Activated CD4-positive, alpha-beta T cell treated with anti-CD3 and anti-CD28 coated beads, Interleukin-2, amount 10 ng/mL, durations not matched to agents 7 days and 5 days (primary cell): Measurements from ENCODE around the gene S100A10. TPM values are rescaled to one million over a fixed set of nuclear protein-coding genes. Genes with fewer than 3 reads are reported as not detected.

Source experiments
- CTCF ChIA-PET: fragments of 350-600 bp; sonication (Branson Sonifier 250); formaldehyde crosslinking; loops from one replicate; lab custom pipeline; 2021; ENCODE audit warnings: antibody characterized with exemption; lab: Charles Lee
- POLR2A ChIA-PET: fragments of 350-600 bp; sonication (Branson Sonifier 250); formaldehyde crosslinking; loops from one replicate; lab custom pipeline; 2021; ENCODE audit warnings: antibody characterized with exemption; lab: Charles Lee
- DNase-seq: peaks from one replicate; pipeline ENCODE4 v3.0.0-alpha.2; 2020
- H3K27ac Mint-ChIP-seq: one replicate; pipeline ENCODE4 v1.8.0; 2021; ENCODE audit warnings: mild to moderate bottlenecking, moderate library complexity, mixed read lengths
- H3K27me3 Mint-ChIP-seq: one replicate; pipeline ENCODE4 v1.8.0; 2021; ENCODE audit warnings: mixed read lengths
- H3K36me3 Mint-ChIP-seq: one replicate; pipeline ENCODE4 v1.8.0; 2021; ENCODE audit warnings: low read depth, mixed read lengths
- H3K4me1 Mint-ChIP-seq: one replicate; pipeline ENCODE4 v1.8.0; 2021; ENCODE audit warnings: mixed read lengths
- H3K4me3 Mint-ChIP-seq: one replicate; pipeline ENCODE4 v1.8.0; 2021; ENCODE audit warnings: mild to moderate bottlenecking, moderate library complexity, mixed read lengths
- H3K9me3 Mint-ChIP-seq: one replicate; pipeline ENCODE4 v1.8.0; 2021; ENCODE audit warnings: mixed read lengths
- total RNA-seq, 2 experiments: library from RNA; stranded (reverse); gene quantifications; one replicate each; pipeline ENCODE4 v1.2.3, GENCODE V29; 2021

The S100A10 gene
- total RNA-seq: 100 to 1,000 TPM; 561 to 662 TPM

DNA sequence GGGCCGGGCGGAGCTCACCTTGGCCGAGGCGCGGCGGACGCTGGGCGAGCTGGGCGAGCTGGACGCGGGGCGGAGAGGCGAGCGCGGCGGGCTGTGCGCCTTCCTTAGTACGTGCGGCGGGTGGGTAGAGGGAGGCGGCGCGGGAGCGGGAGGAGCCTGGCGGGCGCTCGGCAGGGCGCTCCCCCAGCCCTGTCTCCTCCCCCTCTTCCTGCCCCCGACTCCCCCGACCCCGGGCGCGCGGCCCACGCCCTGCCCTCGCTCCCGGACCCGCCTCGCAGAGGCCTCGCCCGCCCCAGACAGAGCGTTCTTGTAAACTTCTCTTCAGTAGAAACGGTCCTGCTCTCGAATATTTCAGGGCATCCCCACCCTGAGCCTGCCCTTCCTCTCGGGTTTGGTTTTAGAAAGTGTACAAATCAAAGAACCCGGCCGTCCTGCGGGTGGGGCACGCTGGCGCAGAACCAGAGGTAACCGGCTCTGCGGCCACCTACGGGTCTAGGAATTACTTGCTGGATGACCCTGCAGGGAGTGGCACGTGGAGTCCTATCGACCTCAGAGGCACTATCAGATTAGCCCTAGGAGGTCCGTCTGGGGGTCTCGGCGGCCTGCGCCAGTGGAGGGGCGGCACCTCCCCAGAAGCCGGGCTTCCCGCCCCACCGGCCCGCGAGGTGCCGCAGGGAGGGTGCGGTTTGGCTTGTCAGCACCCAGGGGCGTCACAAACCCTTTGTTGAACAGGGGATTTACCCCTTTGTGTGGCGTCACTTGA lies at the start of gene S100A10:
TSS of gene S100A10 (minus strand) at position 126 of the 763 bp plus-strand sequence. CDS start 7,629 bp downstream, outside the sequence.
- peak; percentile 85 for DNase-seq
- CTCF ChIA-PET: interaction anchor here (1.0 to 3.3 kb wide), 7 partner anchors 8 to 460 kb away, joined by 3 to 17 read pairs (median 3); no protein-coding TSS in a partner anchor
- peaks cover 34% of the 10 kb centered on the region for H3K36me3 Mint-ChIP-seq
- POLR2A ChIA-PET: no interaction called here
- H3K9me3 Mint-ChIP-seq: no peaks in the 10 kb centered on the region
- peaks cover 49% of the 10 kb centered on the region for H3K4me1 Mint-ChIP-seq
- peaks cover 2% of the 10 kb centered on the region for H3K27me3 Mint-ChIP-seq
- peak within 1 kb of the TSS; percentile 98 for H3K27ac Mint-ChIP-seq
- H3K4me3 Mint-ChIP-seq: peak within 1 kb of the TSS; percentile 95

DNA sequence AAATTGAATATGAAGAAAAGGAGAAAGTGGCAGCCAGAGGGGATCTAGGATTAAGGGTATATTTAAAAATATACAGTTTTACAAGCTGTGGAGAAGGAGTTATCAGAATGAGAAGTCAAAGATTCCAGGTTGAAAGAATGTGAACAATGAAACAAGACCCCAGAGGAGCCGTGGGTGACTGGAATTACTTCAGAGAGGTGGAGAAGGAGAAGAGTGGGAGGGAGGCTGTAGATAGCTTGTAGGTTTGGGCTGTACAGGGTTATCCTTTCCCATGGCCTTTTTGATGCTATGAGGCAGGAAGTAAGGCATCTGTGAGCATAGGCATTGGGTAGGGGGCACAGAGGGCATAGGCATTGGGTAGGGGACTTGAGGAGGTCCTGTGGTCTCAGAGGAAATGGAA lies 48.4 kb upstream of the S100A10 start:
- POLR2A ChIA-PET: no interaction called here
- Mint-ChIP-seq H3K36me3 (peaks cover 3% of the 10 kb centered on the region), H3K27me3 (peaks cover 2% of the 10 kb centered on the region), H3K4me3 (no peak overlapping the region), H3K4me1 (peaks cover 28% of the 10 kb centered on the region), H3K27ac (no peak overlapping the region), H3K9me3 (no peaks in the 10 kb centered on the region)
- DNase-seq: no peak
- CTCF ChIA-PET: interaction anchor here (0.5 to 1.2 kb wide), 3 partner anchors 107 to 1694 kb away, joined by 3 read pairs; no protein-coding TSS in a partner anchor

DNA sequence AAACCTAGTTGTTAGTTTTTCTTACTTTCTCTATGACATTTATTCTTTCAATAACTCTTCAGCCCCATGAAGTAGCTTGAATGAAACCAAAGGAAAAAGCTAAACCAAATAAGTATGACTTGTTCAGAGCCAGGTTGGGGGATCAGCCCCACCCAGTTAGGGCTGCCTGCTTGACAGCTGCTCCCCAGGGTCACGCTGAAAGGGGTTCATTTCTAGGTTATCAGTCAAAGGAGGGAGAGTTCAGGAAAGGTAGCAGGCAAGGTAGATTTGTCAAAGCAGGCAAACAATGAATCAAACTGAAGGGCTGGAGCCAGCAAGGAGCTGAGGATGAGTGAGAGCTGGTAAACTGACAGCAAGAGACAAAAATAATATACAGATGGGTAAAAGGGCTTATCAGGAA lies 46.2 kb upstream of the S100A10 start:
- Mint-ChIP-seq H3K4me1 (peaks cover 21% of the 10 kb centered on the region), H3K27me3 (peaks cover 1% of the 10 kb centered on the region), H3K36me3 (peaks cover 12% of the 10 kb centered on the region), H3K27ac (no peak overlapping the region), H3K4me3 (no peak overlapping the region), H3K9me3 (no peaks in the 10 kb centered on the region)
- CTCF ChIA-PET: interaction anchor here (1.4 kb wide), 1 partner anchor 131 kb away, joined by 3 read pairs; the partner anchor contains the start of gene THEM4
- POLR2A ChIA-PET: no interaction called here
- no peak for DNase-seq

DNA sequence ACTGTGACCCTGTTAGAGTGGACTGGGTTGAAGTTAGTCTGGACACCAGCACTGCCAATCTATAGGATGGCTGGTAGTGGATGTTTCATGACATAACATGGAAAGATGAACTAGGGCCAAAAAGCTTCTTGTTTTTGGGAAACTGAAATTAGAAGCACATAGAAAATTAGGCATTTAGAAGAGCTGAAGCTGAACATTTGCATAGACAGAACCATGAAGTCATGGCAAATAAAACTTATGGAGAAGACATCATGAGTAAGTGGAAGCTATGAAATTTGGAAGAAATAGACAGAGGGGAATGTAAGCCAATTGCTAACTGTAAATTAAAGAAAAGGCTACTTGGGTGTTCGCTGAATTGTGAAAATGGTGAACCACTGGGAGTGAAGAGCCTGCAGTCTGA lies 45.8 kb upstream of the S100A10 start:
- CTCF ChIA-PET: no interaction called here
- Mint-ChIP-seq H3K9me3 (no peaks in the 10 kb centered on the region), H3K27me3 (no peaks in the 10 kb centered on the region), H3K27ac (no peak overlapping the region), H3K4me1 (peaks cover 22% of the 10 kb centered on the region), H3K36me3 (peaks cover 15% of the 10 kb centered on the region), H3K4me3 (no peak overlapping the region)
- POLR2A ChIA-PET: no interaction called here
- DNase-seq: no peak

- CTCF ChIA-PET: interaction anchor here (5.3 kb wide), 1 partner anchor 9 kb away, joined by 68 read pairs; no protein-coding TSS in a partner anchor
- H3K27ac Mint-ChIP-seq: no peak overlapping the region
- DNase-seq: no peak
- POLR2A ChIA-PET: no interaction called here
- H3K4me1 Mint-ChIP-seq: peaks cover 23% of the 10 kb centered on the region
- no peaks in the 10 kb centered on the region for H3K9me3 Mint-ChIP-seq
- H3K27me3 Mint-ChIP-seq: no peaks in the 10 kb centered on the region
- H3K4me3 Mint-ChIP-seq: no peak overlapping the region
- peaks cover 21% of the 10 kb centered on the region for H3K36me3 Mint-ChIP-seq
Observed at GRCh38 chr1:152038871-152039270, 45.2 kb upstream of the S100A10 start.

- peaks cover 44% of the 10 kb centered on the region for H3K36me3 Mint-ChIP-seq
Observed at GRCh38 chr1:152036267-152037216, 42.9 kb upstream of the S100A10 start, which contains the start of gene S100A11. Gene S100A11 (minus strand): TSS chr1:152037004. CDS start chr1:152036915, 89 bp downstream.

GRCh38 chr1:152035539-152036266 lies 42.0 kb upstream of the S100A10 start:
- Mint-ChIP-seq H3K36me3 (peaks cover 49% of the 10 kb centered on the region), H3K9me3 (peaks cover 3% of the 10 kb centered on the region), H3K27ac (peak overlapping the region; percentile 99), H3K4me1 (peaks cover 47% of the 10 kb centered on the region), H3K27me3 (no peaks in the 10 kb centered on the region), H3K4me3 (peak overlapping the region; percentile 98)
- ChIA-PET CTCF (interaction anchor here (1.7 to 5.3 kb wide), 5 partner anchors 12 to 68 kb away, joined by 5 to 68 read pairs (median 9); no protein-coding TSS in a partner anchor), POLR2A (no interaction called here)
- no peak for DNase-seq

More at GRCh38 chr1:152036267-152037216, 42.9 kb upstream of the S100A10 start, which contains the start of gene S100A11:
- H3K4me3 Mint-ChIP-seq: peak within 1 kb of the TSS; percentile 98
- H3K9me3 Mint-ChIP-seq: peaks cover 3% of the 10 kb centered on the region
- H3K4me1 Mint-ChIP-seq: peaks cover 45% of the 10 kb centered on the region
- DNase-seq: peak; percentile 72
- peak within 1 kb of the TSS; percentile 99 for H3K27ac Mint-ChIP-seq
- H3K27me3 Mint-ChIP-seq: no peaks in the 10 kb centered on the region
- POLR2A ChIA-PET: no interaction called here
- CTCF ChIA-PET: interaction anchor here (5.3 kb wide), 1 partner anchor 11 kb away, joined by 68 read pairs; no protein-coding TSS in a partner anchor

- peak overlapping the region; percentile 99 for H3K27ac Mint-ChIP-seq
- H3K36me3 Mint-ChIP-seq: peaks cover 54% of the 10 kb centered on the region
- H3K4me3 Mint-ChIP-seq: peak overlapping the region; percentile 98
- ChIA-PET POLR2A (no interaction called here), CTCF (interaction anchor here (0.6 to 5.3 kb wide), 19 partner anchors 11 to 423 kb away, joined by 3 to 68 read pairs (median 4); no protein-coding TSS in a partner anchor)
- peaks cover 51% of the 10 kb centered on the region for H3K4me1 Mint-ChIP-seq
- no peaks in the 10 kb centered on the region for H3K27me3 Mint-ChIP-seq
- DNase-seq: peak; percentile 73
- peaks cover 3% of the 10 kb centered on the region for H3K9me3 Mint-ChIP-seq
Observed at GRCh38 chr1:152034654-152035538, 41.2 kb upstream of the S100A10 start.

- peak overlapping the region; percentile 99 for H3K27ac Mint-ChIP-seq
- CTCF ChIA-PET: interaction anchor here (0.5 to 5.3 kb wide), 19 partner anchors 11 to 424 kb away, joined by 3 to 68 read pairs (median 4); no protein-coding TSS in a partner anchor
- no peak for DNase-seq
- peak overlapping the region; percentile 98 for H3K4me3 Mint-ChIP-seq
- peaks cover 58% of the 10 kb centered on the region for H3K36me3 Mint-ChIP-seq
- peaks cover 3% of the 10 kb centered on the region for H3K9me3 Mint-ChIP-seq
- no peaks in the 10 kb centered on the region for H3K27me3 Mint-ChIP-seq
- POLR2A ChIA-PET: no interaction called here
- H3K4me1 Mint-ChIP-seq: peaks cover 56% of the 10 kb centered on the region
Observed at GRCh38 chr1:152034324-152034653, 40.6 kb upstream of the S100A10 start.

DNA sequence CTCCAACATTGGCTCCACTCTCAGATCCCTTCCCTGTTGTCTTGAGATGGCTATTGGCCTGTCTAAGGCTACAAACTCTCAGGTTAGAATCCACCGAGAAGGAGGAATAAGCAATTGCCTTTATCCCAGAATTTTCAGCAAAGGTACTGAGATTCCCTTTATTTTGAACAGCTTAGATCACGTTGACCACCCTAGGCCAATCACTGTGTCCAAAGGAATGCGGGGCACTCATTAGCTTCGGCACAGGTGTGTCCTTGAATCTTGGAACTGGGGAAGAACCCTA lies 36.2 kb upstream of the S100A10 start:
- H3K4me3 Mint-ChIP-seq: no peak overlapping the region
- no peak overlapping the region for H3K27ac Mint-ChIP-seq
- ChIA-PET POLR2A (no interaction called here), CTCF (interaction anchor here (0.6 kb wide), 1 partner anchor 430 kb away, joined by 6 read pairs; no protein-coding TSS in a partner anchor)
- peaks cover 54% of the 10 kb centered on the region for H3K36me3 Mint-ChIP-seq
- H3K4me1 Mint-ChIP-seq: peaks cover 50% of the 10 kb centered on the region
- no peak for DNase-seq
- H3K27me3 Mint-ChIP-seq: no peaks in the 10 kb centered on the region
- peaks cover 3% of the 10 kb centered on the region for H3K9me3 Mint-ChIP-seq
